Ammon's horn (tissue), 1 donor: ENCODE measurements around the gene FTMT.
"Not testable (repeated sequence)": the region's sequence is repeated elsewhere in the genome, so short reads cannot be mapped to it uniquely, and the experiment has no call there.

Source experiments
- DNase-seq: peaks from one replicate; pipeline ENCODE4 v3.0.0-alpha.2; 2016; ENCODE audit warnings: low spot score

The FTMT gene

GRCh38 chr5:121851643-121852574 lies at the start of gene FTMT:
Gene FTMT (plus strand): TSS chr5:121851882. CDS start chr5:121851964, 82 bp downstream.
- no peak for DNase-seq

GRCh38 chr5:121805251-121805650 lies 46.4 kb upstream of the FTMT start:
- not testable (repeated sequence) for DNase-seq

DNA sequence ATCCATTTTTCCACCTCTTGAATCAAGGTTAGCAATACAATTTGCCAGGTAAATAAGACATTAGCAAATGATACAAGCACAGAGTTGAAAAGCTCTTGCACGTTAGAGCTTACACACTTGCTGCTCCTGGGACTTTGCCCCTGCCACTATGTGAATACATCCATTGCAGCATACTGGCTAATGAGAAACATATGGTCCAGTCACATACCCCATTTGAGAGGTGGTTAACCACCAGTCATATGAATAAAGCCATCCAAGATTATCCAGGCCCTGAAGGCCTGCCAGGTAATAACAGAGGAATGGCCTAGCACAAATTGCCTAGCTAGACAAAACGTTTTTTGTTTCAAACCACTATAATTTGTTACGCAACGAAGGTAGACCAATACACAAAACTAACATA lies 45.8 kb upstream of the FTMT start:
- DNase-seq, result no peak

DNA sequence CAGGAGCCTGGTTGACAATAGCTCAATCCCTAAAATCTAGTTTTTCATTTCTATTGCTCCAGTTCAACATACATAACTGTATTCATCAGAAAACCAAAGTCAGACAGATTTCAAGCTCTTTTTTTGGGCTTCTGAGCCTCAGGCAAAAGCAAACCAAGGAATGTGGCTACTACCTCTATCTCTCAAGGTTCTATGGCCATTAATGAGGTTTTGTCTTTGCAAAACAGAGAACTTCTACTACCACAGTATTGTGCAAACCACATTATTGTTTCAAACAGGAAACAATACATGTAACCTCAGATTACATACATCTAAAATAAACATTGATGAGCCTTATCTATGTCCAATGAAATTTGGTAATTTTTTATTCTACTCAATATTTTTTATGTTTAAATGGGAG lies 35.5 kb upstream of the FTMT start:
- no peak for DNase-seq

GRCh38 chr5:121819682-121820261 lies 31.9 kb upstream of the FTMT start:
- DNase-seq, result no peak

- DNase-seq, result no peak
These were observed 18.1 kb upstream of the FTMT start for GRCh38 chr5:121833617-121834016.

GRCh38 chr5:121834021-121834420 lies 17.7 kb upstream of the FTMT start:
- DNase-seq, result no peak

- DNase-seq, result no peak
These were observed 9.8 kb upstream of the FTMT start for GRCh38 chr5:121841892-121842291.

DNA sequence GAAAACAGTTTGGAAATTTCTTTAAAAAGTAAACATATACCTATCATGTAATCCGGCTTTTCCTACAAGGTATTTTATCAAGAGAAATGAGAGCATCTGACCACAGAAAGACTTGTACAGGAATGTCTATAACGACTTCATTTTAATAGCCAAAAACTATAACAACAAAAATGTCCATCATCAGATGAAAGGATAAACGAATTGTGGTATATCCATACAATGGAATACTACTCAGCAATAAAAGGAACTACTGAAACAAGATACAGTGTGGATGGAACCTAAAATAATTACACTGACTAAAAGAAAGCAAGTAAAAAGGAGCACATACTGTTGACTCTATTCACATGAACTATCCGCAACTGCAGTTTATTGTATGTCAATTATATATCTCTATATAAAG lies 1.4 kb upstream of the FTMT start:
- DNase-seq, result no peak

- no peak for DNase-seq
These were observed 2.2 kb downstream of the FTMT start for GRCh38 chr5:121853850-121854249.

- no peak for DNase-seq
These were observed 11.1 kb downstream of the FTMT start for GRCh38 chr5:121862801-121863200.

- no peak for DNase-seq
These were observed 12.1 kb downstream of the FTMT start for GRCh38 chr5:121863753-121864285.

- DNase-seq, result no peak
These were observed 15.7 kb downstream of the FTMT start for GRCh38 chr5:121867403-121867802.

GRCh38 chr5:121870489-121870888 lies 18.8 kb downstream of the FTMT start:
- peak; percentile 23 for DNase-seq

DNA sequence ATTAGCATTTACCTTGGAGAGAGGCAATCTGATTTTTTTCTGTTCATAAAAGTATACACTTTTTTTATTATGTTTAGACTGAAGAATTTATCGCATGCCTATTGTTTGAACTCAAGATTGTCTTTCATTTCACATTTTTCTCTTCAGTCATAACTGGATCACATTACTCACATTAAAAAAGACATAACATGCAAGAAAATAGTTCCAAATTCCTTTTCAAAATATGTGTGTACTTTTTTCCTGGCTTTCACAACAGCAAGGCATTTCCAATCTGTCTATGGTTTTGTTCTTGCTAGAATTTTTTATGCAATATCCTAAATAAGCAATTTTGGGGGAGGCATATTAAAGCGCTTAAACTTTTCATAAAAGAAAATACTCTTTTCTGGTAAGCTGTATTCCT lies 21.2 kb downstream of the FTMT start:
- DNase-seq, result no peak

- DNase-seq, result no peak
These were observed 21.7 kb downstream of the FTMT start for GRCh38 chr5:121873409-121873808.

DNA sequence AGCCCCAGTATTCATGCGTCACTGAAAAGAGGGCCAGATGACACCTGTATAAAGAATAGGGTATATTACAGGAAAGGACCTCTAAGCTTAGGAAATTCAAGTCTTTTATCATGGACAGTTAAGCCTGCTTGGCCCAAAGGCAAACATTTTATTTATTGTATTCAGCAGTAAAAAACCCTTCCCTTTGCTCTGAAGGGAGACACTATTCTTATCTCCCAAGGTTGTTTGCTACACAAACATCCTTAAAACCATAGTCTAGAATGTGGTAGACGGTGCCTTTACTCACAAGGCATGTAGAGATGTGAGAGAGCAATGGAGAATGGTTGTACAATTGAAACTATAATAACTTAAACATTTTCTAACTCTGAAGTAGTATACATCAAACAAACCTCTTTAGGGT lies 33.9 kb downstream of the FTMT start:
- DNase-seq, result no peak

- DNase-seq, result no peak
These were observed 36.0 kb downstream of the FTMT start for GRCh38 chr5:121887727-121888126.

DNA sequence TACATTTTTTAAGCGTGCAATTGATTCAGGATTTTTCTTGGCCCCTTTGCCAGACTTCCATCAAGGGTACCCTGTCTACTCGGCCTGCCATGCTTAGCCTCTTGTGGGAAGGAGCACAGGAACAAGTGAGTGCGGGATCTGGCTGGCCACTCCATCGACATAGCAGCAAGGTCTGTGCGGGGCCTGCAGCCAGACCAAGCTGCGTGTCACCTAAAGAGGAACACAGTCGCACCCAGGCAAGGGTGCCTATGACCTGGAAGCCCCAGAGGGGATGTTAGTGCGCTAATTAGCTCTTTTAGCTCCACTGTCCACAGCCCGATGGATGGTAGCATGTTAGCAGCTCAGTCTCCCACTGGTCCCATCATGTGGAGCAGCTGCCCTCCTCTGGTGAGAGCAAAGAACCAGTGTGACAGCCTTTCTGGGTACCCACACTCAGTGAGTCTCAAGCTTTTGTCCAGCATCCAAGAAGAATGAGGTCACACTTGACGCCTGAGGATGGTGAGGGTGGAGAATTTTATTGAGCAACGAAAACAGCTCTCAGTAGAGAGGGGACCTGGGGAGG lies 38.7 kb downstream of the FTMT start:
- no peak for DNase-seq

DNA sequence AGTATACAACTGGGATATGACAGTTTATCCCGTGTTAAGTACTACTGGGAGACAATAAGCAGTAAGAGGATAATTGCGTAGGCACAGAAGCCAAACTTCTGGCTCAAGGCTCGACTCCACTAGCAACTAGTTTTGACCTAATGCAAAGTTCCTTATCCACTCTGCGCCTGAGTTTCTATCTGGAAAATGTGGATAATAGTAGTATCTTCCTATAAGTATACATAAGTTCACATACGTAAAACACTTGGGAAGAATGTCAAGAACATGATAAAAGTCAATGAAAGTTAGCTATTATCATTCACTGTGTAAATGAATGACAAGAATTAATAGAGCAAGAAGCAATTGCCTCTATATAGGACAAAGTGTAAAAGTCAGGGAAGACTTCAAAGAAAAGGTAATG lies 45.7 kb downstream of the FTMT start:
- no peak for DNase-seq

GRCh38 chr5:121899346-121899745 lies 47.7 kb downstream of the FTMT start:
- DNase-seq, result peak; percentile 63
